Right lobe of liver (tissue), 4 donors: ENCODE measurements around the gene TRPM5.

Source experiments
- POLR2A ChIP-seq: fragments of 450-650 bp; IDR thresholded peaks from one replicate; pipeline ENCODE4 v1.6.1; 2017; ENCODE audit warnings: antibody characterized with exemption, mild to moderate bottlenecking
- TF ChIP-seq, protein P1 (sequence below), 4 donors: fragments of 200-600 bp in 3 of 4; fragments of 450-650 bp in 1 of 4; IDR thresholded peaks; one replicate each; pipeline versions ENCODE4 v1.5.1 to v1.8.0; 2016 to 2022; ENCODE audit warnings: antibody characterized with exemption in 4 of 4, mild to moderate bottlenecking in 2 of 4
- donor health status: DM: no; HTN: no; CAD: no.
- donor health status: DM: no; HTN: no; CAD: no.
- donor health status: DM: no; HTN: yes; CAD: no.

DNA sequence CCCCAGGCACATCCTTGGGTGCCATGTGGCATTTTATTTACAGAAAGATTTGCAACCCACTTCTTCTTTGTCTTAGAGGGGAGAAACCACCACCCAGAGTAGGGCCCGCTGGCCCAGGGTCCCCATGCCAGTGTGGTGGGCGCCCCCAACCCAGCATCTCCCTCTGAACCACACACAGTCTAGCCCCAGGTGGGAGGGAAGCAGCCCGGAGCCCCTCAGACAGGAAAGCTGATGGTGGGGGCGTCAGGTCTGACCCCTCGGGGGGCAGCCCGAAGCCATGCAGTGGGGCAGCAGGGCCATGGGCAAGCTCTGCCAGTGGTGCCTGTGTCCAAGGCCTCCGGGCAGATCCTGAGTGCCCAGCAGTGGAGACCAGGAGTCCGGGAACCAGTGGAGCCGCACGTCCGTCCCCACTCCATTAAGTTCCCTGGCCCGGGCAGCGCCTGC lies 11.7 kb downstream of the TRPM5 start:
- TF ChIP-seq, protein P1, sequence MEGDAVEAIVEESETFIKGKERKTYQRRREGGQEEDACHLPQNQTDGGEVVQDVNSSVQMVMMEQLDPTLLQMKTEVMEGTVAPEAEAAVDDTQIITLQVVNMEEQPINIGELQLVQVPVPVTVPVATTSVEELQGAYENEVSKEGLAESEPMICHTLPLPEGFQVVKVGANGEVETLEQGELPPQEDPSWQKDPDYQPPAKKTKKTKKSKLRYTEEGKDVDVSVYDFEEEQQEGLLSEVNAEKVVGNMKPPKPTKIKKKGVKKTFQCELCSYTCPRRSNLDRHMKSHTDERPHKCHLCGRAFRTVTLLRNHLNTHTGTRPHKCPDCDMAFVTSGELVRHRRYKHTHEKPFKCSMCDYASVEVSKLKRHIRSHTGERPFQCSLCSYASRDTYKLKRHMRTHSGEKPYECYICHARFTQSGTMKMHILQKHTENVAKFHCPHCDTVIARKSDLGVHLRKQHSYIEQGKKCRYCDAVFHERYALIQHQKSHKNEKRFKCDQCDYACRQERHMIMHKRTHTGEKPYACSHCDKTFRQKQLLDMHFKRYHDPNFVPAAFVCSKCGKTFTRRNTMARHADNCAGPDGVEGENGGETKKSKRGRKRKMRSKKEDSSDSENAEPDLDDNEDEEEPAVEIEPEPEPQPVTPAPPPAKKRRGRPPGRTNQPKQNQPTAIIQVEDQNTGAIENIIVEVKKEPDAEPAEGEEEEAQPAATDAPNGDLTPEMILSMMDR (IDR thresholded peaks at IDR 0.05) = no peak
- no peak for TF ChIP-seq POLR2A
